ENCODE data around the gene BCAS3.

BCAS3 gene

GRCh38 chr17:61217878-61218437 lies 540.3 kb downstream of the BCAS3 start:
- Histone ChIP-seq H3K4me1 (ENCODE audit: insufficient read depth, low read length) (no peaks in the 10 kb centered on the region), H3K4me3 (ENCODE audit: low read length) (no peak overlapping the region), H3K9me3 (ENCODE audit: low read length) (no peaks in the 10 kb centered on the region), H2AFZ (ENCODE audit: low read depth, low read length) (no peak overlapping the region), H3K36me3 (ENCODE audit: insufficient read depth, low read length) (no peaks in the 10 kb centered on the region), H3K27me3 (ENCODE audit: insufficient read depth, low read length) (no peaks in the 10 kb centered on the region)

GRCh38 chr17:61218438-61218837 lies 540.8 kb downstream of the BCAS3 start:
- H2AFZ ChIP-seq (ENCODE audit: low read depth, low read length) = no peak overlapping the region
- H3K4me3 ChIP-seq (ENCODE audit: low read length) = no peak overlapping the region
- no peaks in the 10 kb centered on the region for H3K9me3 ChIP-seq (ENCODE audit: low read length)
- no peaks in the 10 kb centered on the region for H3K27me3 ChIP-seq (ENCODE audit: insufficient read depth, low read length)
- no peaks in the 10 kb centered on the region for H3K36me3 ChIP-seq (ENCODE audit: insufficient read depth, low read length)
- no peaks in the 10 kb centered on the region for H3K4me1 ChIP-seq (ENCODE audit: insufficient read depth, low read length)

- Histone ChIP-seq H3K36me3 (ENCODE audit: insufficient read depth, low read length) (no peaks in the 10 kb centered on the region), H3K4me1 (ENCODE audit: insufficient read depth, low read length) (no peaks in the 10 kb centered on the region), H3K27me3 (ENCODE audit: insufficient read depth, low read length) (no peaks in the 10 kb centered on the region), H2AFZ (ENCODE audit: low read depth, low read length) (no peak overlapping the region), H3K9me3 (ENCODE audit: low read length) (no peaks in the 10 kb centered on the region), H3K4me3 (ENCODE audit: low read length) (no peak overlapping the region)
Observed at GRCh38 chr17:61219460-61219859, 541.8 kb downstream of the BCAS3 start.

- Histone ChIP-seq H2AFZ (ENCODE audit: low read depth, low read length) (no peak overlapping the region), H3K27me3 (ENCODE audit: insufficient read depth, low read length) (no peaks in the 10 kb centered on the region), H3K4me3 (ENCODE audit: low read length) (no peak overlapping the region), H3K36me3 (ENCODE audit: insufficient read depth, low read length) (no peaks in the 10 kb centered on the region), H3K9me3 (ENCODE audit: low read length) (no peaks in the 10 kb centered on the region), H3K4me1 (ENCODE audit: insufficient read depth, low read length) (no peaks in the 10 kb centered on the region)
Observed at GRCh38 chr17:61221181-61221580, 543.5 kb downstream of the BCAS3 start.

GRCh38 chr17:61221597-61222471 lies 544.2 kb downstream of the BCAS3 start:
- H3K4me1 ChIP-seq (ENCODE audit: insufficient read depth, low read length) = no peaks in the 10 kb centered on the region
- H3K27me3 ChIP-seq (ENCODE audit: insufficient read depth, low read length) = no peaks in the 10 kb centered on the region
- H3K9me3 ChIP-seq (ENCODE audit: low read length) = no peaks in the 10 kb centered on the region
- no peak overlapping the region for H3K4me3 ChIP-seq (ENCODE audit: low read length)
- H2AFZ ChIP-seq (ENCODE audit: low read depth, low read length) = no peak overlapping the region
- H3K36me3 ChIP-seq (ENCODE audit: insufficient read depth, low read length) = no peaks in the 10 kb centered on the region

GRCh38 chr17:61223725-61224124 lies 546.1 kb downstream of the BCAS3 start:
- no peaks in the 10 kb centered on the region for H3K9me3 ChIP-seq (ENCODE audit: low read length)
- H3K36me3 ChIP-seq (ENCODE audit: insufficient read depth, low read length) = no peaks in the 10 kb centered on the region
- H3K27me3 ChIP-seq (ENCODE audit: insufficient read depth, low read length) = no peaks in the 10 kb centered on the region
- H3K4me1 ChIP-seq (ENCODE audit: insufficient read depth, low read length) = no peaks in the 10 kb centered on the region
- H3K4me3 ChIP-seq (ENCODE audit: low read length) = no peak overlapping the region
- no peak overlapping the region for H2AFZ ChIP-seq (ENCODE audit: low read depth, low read length)

GRCh38 chr17:61225178-61225882 lies 547.7 kb downstream of the BCAS3 start:
- H2AFZ ChIP-seq (ENCODE audit: low read depth, low read length) = no peak overlapping the region
- H3K4me1 ChIP-seq (ENCODE audit: insufficient read depth, low read length) = no peaks in the 10 kb centered on the region
- H3K27me3 ChIP-seq (ENCODE audit: insufficient read depth, low read length) = no peaks in the 10 kb centered on the region
- no peaks in the 10 kb centered on the region for H3K36me3 ChIP-seq (ENCODE audit: insufficient read depth, low read length)
- no peaks in the 10 kb centered on the region for H3K9me3 ChIP-seq (ENCODE audit: low read length)
- no peak overlapping the region for H3K4me3 ChIP-seq (ENCODE audit: low read length)

GRCh38 chr17:61227866-61228265 lies 550.2 kb downstream of the BCAS3 start:
- Histone ChIP-seq H3K27me3 (ENCODE audit: insufficient read depth, low read length) (no peaks in the 10 kb centered on the region), H3K9me3 (ENCODE audit: low read length) (no peaks in the 10 kb centered on the region), H3K36me3 (ENCODE audit: insufficient read depth, low read length) (no peaks in the 10 kb centered on the region)

GRCh38 chr17:61230461-61230860 lies 552.8 kb downstream of the BCAS3 start:
- H3K36me3 ChIP-seq (ENCODE audit: insufficient read depth, low read length) = no peaks in the 10 kb centered on the region
- H3K4me3 ChIP-seq (ENCODE audit: low read length) = no peak overlapping the region
- H3K9me3 ChIP-seq (ENCODE audit: low read length) = no peaks in the 10 kb centered on the region
- no peak overlapping the region for H2AFZ ChIP-seq (ENCODE audit: low read depth, low read length)
- H3K27me3 ChIP-seq (ENCODE audit: insufficient read depth, low read length) = no peaks in the 10 kb centered on the region
- peaks cover 4% of the 10 kb centered on the region for H3K4me1 ChIP-seq (ENCODE audit: insufficient read depth, low read length)

More at GRCh38 chr17:61227866-61228265, 550.2 kb downstream of the BCAS3 start:
- Histone ChIP-seq H2AFZ (ENCODE audit: low read depth, low read length) (no peak overlapping the region), H3K4me1 (ENCODE audit: insufficient read depth, low read length) (no peaks in the 10 kb centered on the region), H3K4me3 (ENCODE audit: low read length) (no peak overlapping the region)

GRCh38 chr17:61230972-61231820 lies 553.5 kb downstream of the BCAS3 start:
- Histone ChIP-seq H2AFZ (ENCODE audit: low read depth, low read length) (no peak overlapping the region), H3K36me3 (ENCODE audit: insufficient read depth, low read length) (no peaks in the 10 kb centered on the region), H3K4me1 (ENCODE audit: insufficient read depth, low read length) (peaks cover 11% of the 10 kb centered on the region), H3K9me3 (ENCODE audit: low read length) (no peaks in the 10 kb centered on the region), H3K4me3 (ENCODE audit: low read length) (no peak overlapping the region), H3K27me3 (ENCODE audit: insufficient read depth, low read length) (no peaks in the 10 kb centered on the region)

GRCh38 chr17:61232871-61233270 lies 555.2 kb downstream of the BCAS3 start:
- H3K36me3 ChIP-seq (ENCODE audit: insufficient read depth, low read length) = no peaks in the 10 kb centered on the region
- no peaks in the 10 kb centered on the region for H3K9me3 ChIP-seq (ENCODE audit: low read length)
- H3K4me3 ChIP-seq (ENCODE audit: low read length) = no peak overlapping the region
- H3K27me3 ChIP-seq (ENCODE audit: insufficient read depth, low read length) = no peaks in the 10 kb centered on the region
- H3K4me1 ChIP-seq (ENCODE audit: insufficient read depth, low read length) = peaks cover 11% of the 10 kb centered on the region
- H2AFZ ChIP-seq (ENCODE audit: low read depth, low read length) = no peak overlapping the region

GRCh38 chr17:61233991-61234750 lies 556.5 kb downstream of the BCAS3 start:
- no peak overlapping the region for H3K4me3 ChIP-seq (ENCODE audit: low read length)
- no peaks in the 10 kb centered on the region for H3K27me3 ChIP-seq (ENCODE audit: insufficient read depth, low read length)
- no peaks in the 10 kb centered on the region for H3K9me3 ChIP-seq (ENCODE audit: low read length)
- no peaks in the 10 kb centered on the region for H3K36me3 ChIP-seq (ENCODE audit: insufficient read depth, low read length)
- H2AFZ ChIP-seq (ENCODE audit: low read depth, low read length) = no peak overlapping the region
- H3K4me1 ChIP-seq (ENCODE audit: insufficient read depth, low read length) = peaks cover 11% of the 10 kb centered on the region

All from neuron (in vitro differentiated cells).